ENCODE data around the gene DLG4.
A peak's percentile ranks its signal among the peaks of the same experiment; 100 is the strongest.
"Not testable (repeated sequence)": the region's sequence is repeated elsewhere in the genome, so short reads cannot be mapped to it uniquely, and the experiment has no call there.

Gene DLG4

GRCh38 chr17:7191069-7191468, 28.6 kb downstream of the DLG4 start:
- no peak for TF ChIP-seq CTCF (IDR thresholded peaks at IDR 0.05; ENCODE audit: borderline replicate concordance, insufficient read depth, low read depth, low read length)
- no peak overlapping the region for H3K4me3 ChIP-seq (ENCODE audit: low read depth, low read length)

GRCh38 chr17:7190276-7190917, 29.2 kb downstream of the DLG4 start:
- H3K4me3 ChIP-seq (ENCODE audit: low read depth, low read length), result no peak overlapping the region
- no peak for TF ChIP-seq CTCF (IDR thresholded peaks at IDR 0.05; ENCODE audit: borderline replicate concordance, insufficient read depth, low read depth, low read length)

- TF ChIP-seq CTCF (IDR thresholded peaks at IDR 0.05; ENCODE audit: borderline replicate concordance, insufficient read depth, low read depth, low read length), result peak; percentile 62
- no peak overlapping the region for H3K4me3 ChIP-seq (ENCODE audit: low read depth, low read length)
These were observed 33.4 kb downstream of the DLG4 start for GRCh38 chr17:7186241-7186640.

GRCh38 chr17:7184647-7185046, 35.0 kb downstream of the DLG4 start:
- H3K4me3 ChIP-seq (ENCODE audit: low read depth, low read length), result no peak overlapping the region
- TF ChIP-seq CTCF (IDR thresholded peaks at IDR 0.05; ENCODE audit: borderline replicate concordance, insufficient read depth, low read depth, low read length), result no peak

GRCh38 chr17:7184091-7184488, 35.5 kb downstream of the DLG4 start:
- no peak overlapping the region for H3K4me3 ChIP-seq (ENCODE audit: low read depth, low read length)
- TF ChIP-seq CTCF (IDR thresholded peaks at IDR 0.05; ENCODE audit: borderline replicate concordance, insufficient read depth, low read depth, low read length), result no peak

- H3K4me3 ChIP-seq (ENCODE audit: low read depth, low read length), result no peak overlapping the region
- TF ChIP-seq CTCF (IDR thresholded peaks at IDR 0.05; ENCODE audit: borderline replicate concordance, insufficient read depth, low read depth, low read length), result no peak
These were observed 36.1 kb downstream of the DLG4 start for GRCh38 chr17:7183433-7184090.

GRCh38 chr17:7182101-7182500, 37.5 kb downstream of the DLG4 start:
- not testable (repeated sequence) for H3K4me3 ChIP-seq (ENCODE audit: low read depth, low read length)

Measured in GM12875 (cell line).